A549 treated with DMSO at 1 μM for 4 hours (cell line): ENCODE results near the gene SSUH2. TPM values are rescaled to one million over a fixed set of nuclear protein-coding genes. Genes with fewer than 3 reads are reported as not detected.

ENCODE experiments used
- total RNA-seq: library from RNA; stranded (reverse); fragments of 200-300 nt; extraction: Qiagen RNA extraction; gene quantifications from 5 replicates; pipeline ENCODE4 v1.2.3, GENCODE V29; 2022; ENCODE audit warnings: low read depth

Gene SSUH2
- total RNA-seq, result 0.47 to 1.0 TPM (median 0.90 TPM) in 5 replicates

GRCh38 chr3:8644748-8645390 lies at the start of gene SSUH2:
Gene SSUH2, minus strand, starts transcription at chr3:8644798. Its CDS starts 40 bp downstream, at chr3:8644758.

Other genes starting within 250 kb of the SSUH2 start
- gene LMCD1, start 143.0 kb downstream of the SSUH2 start, total RNA-seq, result 75.6 to 119 TPM (median 81.9 TPM) in 5 replicates
- gene CAV3, start 89.0 kb upstream of the SSUH2 start, total RNA-seq, result not detected in 5 replicates
- 7.8 to 11.7 TPM (median 10.2 TPM) in 5 replicates for gene OXTR, start 124.8 kb upstream of the SSUH2 start, total RNA-seq